ENCODE results near the gene RFT1. TPM values are rescaled to one million over a fixed set of nuclear protein-coding genes. Genes with fewer than 3 reads are reported as not detected.

Gene RFT1
- total RNA-seq, 5 donors from 2014 or later (not counting 1 experiment from before 2014, with no cell fraction given) = 14.4 to 27.8 (median 26.6) TPM

- Histone ChIP-seq H3K27ac (ENCODE audit: low read length) (no peak overlapping the region), H3K9me3 (no peaks in the 10 kb centered on the region), H3K27me3 (replicated peaks in 1 of 2; ENCODE audit: control insufficient read depth in 2 of 2, extremely low read depth in 1 of 2, insufficient read depth in 2 of 2, low read length in 1 of 2) (no peaks in the 10 kb centered on the region), H3K36me3 (ENCODE audit: control insufficient read depth in 2 of 2, extremely low read depth in 1 of 2, insufficient read depth in 1 of 2, low read length in 1 of 2) (peaks cover 12 to 86% of the 10 kb centered on the region in 2 donors), H3K4me3 (ENCODE audit: control insufficient read depth in 1 of 2, extremely low read depth in 1 of 2, low read length in 1 of 2) (no peak overlapping the region), H3K4me1 (ENCODE audit: control insufficient read depth in 1 of 2, extremely low read depth in 1 of 2, insufficient read depth in 2 of 2, low read length in 2 of 2) (no peaks in the 10 kb centered on the region)
- no peaks in the 10 kb centered on the region for H3K9me3 Mint-ChIP-seq
- H3K4me3 Mint-ChIP-seq = no peak overlapping the region
- WGBS (ENCODE audit: insufficient coverage) = no CpG with 5 or more reads among the region's 5 CpGs
- ChIA-PET CTCF (interaction anchor here in 1 of 2 donors (0.7 kb wide), 1 partner anchor 14 kb away, joined by 3 read pairs; no protein-coding TSS in a partner anchor), POLR2A (no interaction called here)
- H3K27me3 Mint-ChIP-seq = no peaks in the 10 kb centered on the region
- no peak overlapping the region for H3K27ac Mint-ChIP-seq
- peaks cover 2 to 4% (median 3%) of the 10 kb centered on the region in 3 donors for H3K4me1 Mint-ChIP-seq
- DNase-seq (no peak), ATAC-seq (replicated peaks in 1 of 4) (no peak)
- H3K36me3 Mint-ChIP-seq = peaks cover 47% of the 10 kb centered on the region
These were observed 9.9 kb downstream of the RFT1 start for GRCh38 chr3:53120336-53120735.

GRCh38 chr3:53116956-53117355, 13.3 kb downstream of the RFT1 start:
- 100% methylated on average over 1 of the region's 1 CpG for WGBS (ENCODE audit: insufficient coverage)
- ATAC-seq (replicated peaks in 1 of 4) (no peak), DNase-seq (no peak)
- Mint-ChIP-seq H3K9me3 (no peaks in the 10 kb centered on the region), H3K27me3 (no peaks in the 10 kb centered on the region), H3K4me3 (no peak overlapping the region), H3K27ac (no peak overlapping the region), H3K4me1 (peaks cover 0 to 4% (median 0%) of the 10 kb centered on the region in 3 donors), H3K36me3 (peaks cover 25% of the 10 kb centered on the region)
- Histone ChIP-seq H3K36me3 (ENCODE audit: control insufficient read depth in 2 of 2, extremely low read depth in 1 of 2, insufficient read depth in 1 of 2, low read length in 1 of 2) (peaks cover 9 to 66% of the 10 kb centered on the region in 2 donors), H3K4me1 (ENCODE audit: control insufficient read depth in 1 of 2, extremely low read depth in 1 of 2, insufficient read depth in 2 of 2, low read length in 2 of 2) (peaks cover 0 to 3% of the 10 kb centered on the region in 2 experiments), H3K27ac (ENCODE audit: low read length) (no peak overlapping the region), H3K27me3 (replicated peaks in 1 of 2; ENCODE audit: control insufficient read depth in 2 of 2, extremely low read depth in 1 of 2, insufficient read depth in 2 of 2, low read length in 1 of 2) (no peaks in the 10 kb centered on the region), H3K4me3 (ENCODE audit: control insufficient read depth in 1 of 2, extremely low read depth in 1 of 2, low read length in 1 of 2) (no peak overlapping the region), H3K9me3 (no peaks in the 10 kb centered on the region)
- ChIA-PET POLR2A (interaction anchor here in 1 of 2 donors (0.7 kb wide), 1 partner anchor 212 kb away, joined by 4 read pairs; no protein-coding TSS in a partner anchor), CTCF (interaction anchor here in 1 of 2 donors (0.7 to 1.2 kb wide), 2 partner anchors 79 to 179 kb away, joined by 3 read pairs; no protein-coding TSS in a partner anchor)

GRCh38 chr3:53114412-53115074, 15.7 kb downstream of the RFT1 start:
- DNase-seq (no peak), ATAC-seq (replicated peaks in 1 of 4) (peak in 2 of 4 experiments; percentile 21 to 25)
- Histone ChIP-seq H3K4me1 (ENCODE audit: control insufficient read depth in 1 of 2, extremely low read depth in 1 of 2, insufficient read depth in 2 of 2, low read length in 2 of 2) (peaks cover 3 to 9% of the 10 kb centered on the region in 2 experiments), H3K4me3 (ENCODE audit: control insufficient read depth in 1 of 2, extremely low read depth in 1 of 2, low read length in 1 of 2) (no peak overlapping the region), H3K36me3 (ENCODE audit: control insufficient read depth in 2 of 2, extremely low read depth in 1 of 2, insufficient read depth in 1 of 2, low read length in 1 of 2) (peaks cover 8 to 54% of the 10 kb centered on the region in 2 donors), H3K27me3 (replicated peaks in 1 of 2; ENCODE audit: control insufficient read depth in 2 of 2, extremely low read depth in 1 of 2, insufficient read depth in 2 of 2, low read length in 1 of 2) (no peaks in the 10 kb centered on the region), H3K27ac (ENCODE audit: low read length) (no peak overlapping the region), H3K9me3 (no peaks in the 10 kb centered on the region)
- Mint-ChIP-seq H3K4me1 (peaks cover 5 to 11% (median 5%) of the 10 kb centered on the region in 3 donors), H3K4me3 (no peak overlapping the region), H3K27ac (no peak overlapping the region), H3K9me3 (no peaks in the 10 kb centered on the region), H3K27me3 (no peaks in the 10 kb centered on the region), H3K36me3 (peaks cover 22% of the 10 kb centered on the region)
- CTCF ChIA-PET = interaction anchor here (0.7 to 2.7 kb wide), 13 partner anchors 8 to 117 kb away, joined by 3 to 40 read pairs (median 4); partner anchors contain the start of gene PRKCD (in 1 of the 2)
- WGBS (ENCODE audit: insufficient coverage) = 80% methylated on average over 2 of the region's 5 CpGs
- POLR2A ChIA-PET = no interaction called here

GRCh38 chr3:53114011-53114400, 16.2 kb downstream of the RFT1 start:
- Histone ChIP-seq H3K36me3 (ENCODE audit: control insufficient read depth in 2 of 2, extremely low read depth in 1 of 2, insufficient read depth in 1 of 2, low read length in 1 of 2) (peaks cover 5 to 54% of the 10 kb centered on the region in 2 donors), H3K4me3 (ENCODE audit: control insufficient read depth in 1 of 2, extremely low read depth in 1 of 2, low read length in 1 of 2) (no peak overlapping the region), H3K27me3 (replicated peaks in 1 of 2; ENCODE audit: control insufficient read depth in 2 of 2, extremely low read depth in 1 of 2, insufficient read depth in 2 of 2, low read length in 1 of 2) (no peaks in the 10 kb centered on the region), H3K27ac (ENCODE audit: low read length) (no peak overlapping the region), H3K4me1 (ENCODE audit: control insufficient read depth in 1 of 2, extremely low read depth in 1 of 2, insufficient read depth in 2 of 2, low read length in 2 of 2) (peaks cover 3 to 9% of the 10 kb centered on the region in 2 experiments), H3K9me3 (no peaks in the 10 kb centered on the region)
- Mint-ChIP-seq H3K4me1 (peaks cover 8 to 15% (median 9%) of the 10 kb centered on the region in 3 donors), H3K27ac (no peak overlapping the region), H3K36me3 (peaks cover 25% of the 10 kb centered on the region), H3K9me3 (no peaks in the 10 kb centered on the region), H3K27me3 (no peaks in the 10 kb centered on the region), H3K4me3 (no peak overlapping the region)
- DNase-seq = peak; percentile 57 to 91 (median 76)
- ChIA-PET CTCF (interaction anchor here (0.7 to 2.7 kb wide), 12 partner anchors 9 to 117 kb away, joined by 3 to 40 read pairs (median 4); partner anchors contain the start of gene PRKCD (in 1 of the 2)), POLR2A (no interaction called here)
- peak; percentile 80 to 90 (median 83) for ATAC-seq (replicated peaks in 1 of 4)
- 18% methylated on average over 5 of the region's 5 CpGs for WGBS (ENCODE audit: insufficient coverage)

GRCh38 chr3:53113293-53114010, 16.8 kb downstream of the RFT1 start:
- CTCF ChIA-PET = interaction anchor here (0.9 to 2.7 kb wide), 9 partner anchors 9 to 86 kb away, joined by 3 to 40 read pairs (median 4); partner anchors contain the start of gene PRKCD (in 1 of the 2)
- no peak overlapping the region for H3K4me3 Mint-ChIP-seq
- Histone ChIP-seq H3K27me3 (replicated peaks in 1 of 2; ENCODE audit: control insufficient read depth in 2 of 2, extremely low read depth in 1 of 2, insufficient read depth in 2 of 2, low read length in 1 of 2) (no peaks in the 10 kb centered on the region), H3K9me3 (no peaks in the 10 kb centered on the region), H3K36me3 (ENCODE audit: control insufficient read depth in 2 of 2, extremely low read depth in 1 of 2, insufficient read depth in 1 of 2, low read length in 1 of 2) (peaks cover 2 to 50% of the 10 kb centered on the region in 2 donors), H3K27ac (ENCODE audit: low read length) (no peak overlapping the region), H3K4me3 (ENCODE audit: control insufficient read depth in 1 of 2, extremely low read depth in 1 of 2, low read length in 1 of 2) (no peak overlapping the region), H3K4me1 (ENCODE audit: control insufficient read depth in 1 of 2, extremely low read depth in 1 of 2, insufficient read depth in 2 of 2, low read length in 2 of 2) (peaks cover 3 to 9% of the 10 kb centered on the region in 2 experiments)
- DNase-seq (no peak), ATAC-seq (replicated peaks in 1 of 4) (peak in 2 of 4 experiments; percentile 13 to 14)
- peaks cover 9 to 21% (median 11%) of the 10 kb centered on the region in 3 donors for H3K4me1 Mint-ChIP-seq
- no CpG with 5 or more reads among the region's 1 CpG for WGBS (ENCODE audit: insufficient coverage)
- peaks cover 24% of the 10 kb centered on the region for H3K36me3 Mint-ChIP-seq
- POLR2A ChIA-PET = no interaction called here
- no peaks in the 10 kb centered on the region for H3K27me3 Mint-ChIP-seq
- no peak overlapping the region for H3K27ac Mint-ChIP-seq
- H3K9me3 Mint-ChIP-seq = no peaks in the 10 kb centered on the region

GRCh38 chr3:53111822-53112221, 18.4 kb downstream of the RFT1 start:
- WGBS (ENCODE audit: insufficient coverage) = 92% methylated on average over 2 of the region's 3 CpGs
- H3K27me3 ChIP-seq (replicated peaks in 1 of 2; ENCODE audit: control insufficient read depth in 2 of 2, extremely low read depth in 1 of 2, insufficient read depth in 2 of 2, low read length in 1 of 2) = no peaks in the 10 kb centered on the region
- peaks cover 21% of the 10 kb centered on the region for H3K36me3 Mint-ChIP-seq
- no peak overlapping the region for H3K27ac ChIP-seq (ENCODE audit: low read length)
- ChIA-PET CTCF (interaction anchor here in 1 of 2 donors (1.3 kb wide), 1 partner anchor 83 kb away, joined by 5 read pairs; no protein-coding TSS in a partner anchor), POLR2A (no interaction called here)
- DNase-seq (no peak), ATAC-seq (replicated peaks in 1 of 4) (no peak)
- no peaks in the 10 kb centered on the region for H3K27me3 Mint-ChIP-seq
- H3K27ac Mint-ChIP-seq = no peak overlapping the region
- H3K4me1 ChIP-seq (ENCODE audit: control insufficient read depth in 1 of 2, extremely low read depth in 1 of 2, insufficient read depth in 2 of 2, low read length in 2 of 2) = peaks cover 3 to 9% of the 10 kb centered on the region in 2 experiments
- H3K36me3 ChIP-seq (ENCODE audit: control insufficient read depth in 2 of 2, extremely low read depth in 1 of 2, insufficient read depth in 1 of 2, low read length in 1 of 2) = peaks cover 2 to 35% of the 10 kb centered on the region in 2 donors
- no peak overlapping the region for H3K4me3 Mint-ChIP-seq
- no peaks in the 10 kb centered on the region for H3K9me3 Mint-ChIP-seq
- H3K4me1 Mint-ChIP-seq = peaks cover 9 to 28% (median 14%) of the 10 kb centered on the region in 3 donors
- no peaks in the 10 kb centered on the region for H3K9me3 ChIP-seq
- no peak overlapping the region for H3K4me3 ChIP-seq (ENCODE audit: control insufficient read depth in 1 of 2, extremely low read depth in 1 of 2, low read length in 1 of 2)

Data from T-cell (primary cell).